ENCODE results near the gene BTN1A1.

The BTN1A1 gene

DNA sequence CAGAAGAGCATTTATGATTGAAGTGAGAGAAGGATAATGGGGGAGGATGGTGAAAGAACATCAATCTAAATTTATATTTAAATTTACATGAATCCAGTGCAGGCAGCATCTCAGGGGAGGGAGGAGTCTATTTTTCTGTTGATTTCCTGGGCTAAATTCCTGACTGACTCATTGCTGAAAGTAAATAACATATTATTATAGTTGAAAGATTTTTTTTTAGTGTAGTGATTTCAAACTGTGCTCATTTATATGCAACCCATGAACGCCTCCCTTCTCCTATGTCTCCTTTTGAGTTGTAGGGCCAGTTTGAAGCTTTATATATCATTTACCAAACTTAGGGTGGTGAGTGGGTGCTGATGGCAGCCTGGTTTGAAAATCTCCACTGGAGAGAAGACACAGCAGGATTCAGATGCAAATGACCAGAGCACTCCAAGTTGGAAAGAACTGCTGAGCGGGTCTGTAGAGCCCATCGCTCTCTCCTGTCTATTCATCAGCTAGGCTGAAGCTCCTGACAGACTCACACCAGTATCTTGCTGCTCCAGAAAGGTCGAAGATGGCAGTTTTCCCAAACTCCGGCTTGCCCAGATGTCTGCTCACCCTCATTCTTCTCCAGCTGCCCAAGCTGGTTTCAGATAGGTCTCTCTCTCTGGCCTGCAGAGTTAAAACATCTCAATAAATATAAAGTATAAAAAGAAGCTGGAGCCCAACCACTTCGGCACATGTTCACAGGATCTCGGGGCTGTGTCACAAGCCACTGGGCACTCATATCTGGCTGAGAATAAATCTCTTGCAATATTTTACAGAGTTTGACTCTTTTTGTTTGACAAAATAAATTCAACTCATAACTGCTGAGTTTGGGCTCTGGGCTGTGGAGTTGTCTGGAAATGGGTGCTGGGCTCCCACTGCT, 24.0 kb upstream of the BTN1A1 start:
- FAIRE-seq (no peak), DNase-seq (ENCODE audit: insufficient read length, low spot score) (no peak)
- no peak for TF ChIP-seq POLR2AphosphoS5 (IDR thresholded peaks at IDR 0.05; ENCODE audit: low read depth, low read length)
- no peak for TF ChIP-seq POLR2A (IDR thresholded peaks at IDR 0.05; ENCODE audit: low read depth, low read length)
- TF ChIP-seq SPI1 (IDR thresholded peaks at IDR 0.05; ENCODE audit: low read depth, low read length): no peak
- TF ChIP-seq TAF1 (IDR thresholded peaks at IDR 0.05; ENCODE audit: low read depth, low read length): no peak
- no peak for TF ChIP-seq POU2F2 (IDR thresholded peaks at IDR 0.05; ENCODE audit: low read depth, low read length)
- TF ChIP-seq PAX5 (IDR thresholded peaks at IDR 0.05; ENCODE audit: insufficient read depth, low read length, severe bottlenecking): no peak

DNA sequence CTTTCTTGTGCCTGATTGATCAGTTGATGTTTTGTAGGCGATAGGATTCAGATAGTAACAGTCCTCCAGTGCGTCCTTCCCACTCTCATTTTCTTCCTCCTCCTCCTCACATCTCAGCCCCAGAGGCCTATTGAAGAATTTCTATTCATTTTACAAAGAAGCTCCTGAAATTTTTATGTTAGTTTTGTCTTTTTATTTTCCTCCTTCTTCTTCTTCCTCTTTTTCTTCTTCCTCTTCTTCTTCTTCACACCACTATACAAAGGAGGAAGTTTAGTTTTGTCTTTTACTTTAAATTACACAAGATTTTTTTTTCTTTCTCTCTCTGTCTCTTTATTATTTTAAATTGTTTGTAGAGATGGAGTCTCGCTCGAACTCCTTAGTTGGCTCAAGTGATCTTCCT, 23.2 kb upstream of the BTN1A1 start:
- no peak for DNase-seq (ENCODE audit: insufficient read length, low spot score)
- FAIRE-seq: no peak
- TF ChIP-seq SPI1 (IDR thresholded peaks at IDR 0.05; ENCODE audit: low read depth, low read length): no peak
- no peak for TF ChIP-seq POU2F2 (IDR thresholded peaks at IDR 0.05; ENCODE audit: low read depth, low read length)
- TF ChIP-seq TAF1 (IDR thresholded peaks at IDR 0.05; ENCODE audit: low read depth, low read length): no peak
- no peak for TF ChIP-seq POLR2AphosphoS5 (IDR thresholded peaks at IDR 0.05; ENCODE audit: low read depth, low read length)
- no peak for TF ChIP-seq POLR2A (IDR thresholded peaks at IDR 0.05; ENCODE audit: low read depth, low read length)
- no peak for TF ChIP-seq PAX5 (IDR thresholded peaks at IDR 0.05; ENCODE audit: insufficient read depth, low read length, severe bottlenecking)

DNA sequence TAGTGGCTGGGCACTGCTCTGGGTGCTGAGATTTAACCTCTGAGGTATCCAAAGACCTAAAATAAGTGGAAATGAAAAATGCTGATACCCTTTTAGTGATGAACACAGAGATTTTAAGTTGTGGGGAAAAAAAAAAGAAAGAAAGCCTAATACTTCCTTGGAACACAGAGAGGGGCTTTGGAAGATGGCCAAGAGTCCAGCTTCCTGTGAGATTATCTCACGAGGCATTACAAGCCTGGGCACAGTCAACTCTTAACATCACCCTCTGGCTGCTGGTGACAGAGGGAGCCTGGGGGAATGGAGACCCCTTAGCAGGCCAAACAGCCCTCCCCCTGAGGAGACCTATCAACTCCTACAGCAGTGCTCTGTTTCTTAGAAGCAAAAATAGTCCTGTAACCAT, 22.7 kb upstream of the BTN1A1 start:
- TF ChIP-seq POLR2AphosphoS5 (IDR thresholded peaks at IDR 0.05; ENCODE audit: low read depth, low read length) (no peak), SPI1 (IDR thresholded peaks at IDR 0.05; ENCODE audit: low read depth, low read length) (no peak), TAF1 (IDR thresholded peaks at IDR 0.05; ENCODE audit: low read depth, low read length) (no peak), POLR2A (IDR thresholded peaks at IDR 0.05; ENCODE audit: low read depth, low read length) (no peak), PAX5 (IDR thresholded peaks at IDR 0.05; ENCODE audit: insufficient read depth, low read length, severe bottlenecking) (no peak), POU2F2 (IDR thresholded peaks at IDR 0.05; ENCODE audit: low read depth, low read length) (no peak)
- FAIRE-seq: no peak

DNA sequence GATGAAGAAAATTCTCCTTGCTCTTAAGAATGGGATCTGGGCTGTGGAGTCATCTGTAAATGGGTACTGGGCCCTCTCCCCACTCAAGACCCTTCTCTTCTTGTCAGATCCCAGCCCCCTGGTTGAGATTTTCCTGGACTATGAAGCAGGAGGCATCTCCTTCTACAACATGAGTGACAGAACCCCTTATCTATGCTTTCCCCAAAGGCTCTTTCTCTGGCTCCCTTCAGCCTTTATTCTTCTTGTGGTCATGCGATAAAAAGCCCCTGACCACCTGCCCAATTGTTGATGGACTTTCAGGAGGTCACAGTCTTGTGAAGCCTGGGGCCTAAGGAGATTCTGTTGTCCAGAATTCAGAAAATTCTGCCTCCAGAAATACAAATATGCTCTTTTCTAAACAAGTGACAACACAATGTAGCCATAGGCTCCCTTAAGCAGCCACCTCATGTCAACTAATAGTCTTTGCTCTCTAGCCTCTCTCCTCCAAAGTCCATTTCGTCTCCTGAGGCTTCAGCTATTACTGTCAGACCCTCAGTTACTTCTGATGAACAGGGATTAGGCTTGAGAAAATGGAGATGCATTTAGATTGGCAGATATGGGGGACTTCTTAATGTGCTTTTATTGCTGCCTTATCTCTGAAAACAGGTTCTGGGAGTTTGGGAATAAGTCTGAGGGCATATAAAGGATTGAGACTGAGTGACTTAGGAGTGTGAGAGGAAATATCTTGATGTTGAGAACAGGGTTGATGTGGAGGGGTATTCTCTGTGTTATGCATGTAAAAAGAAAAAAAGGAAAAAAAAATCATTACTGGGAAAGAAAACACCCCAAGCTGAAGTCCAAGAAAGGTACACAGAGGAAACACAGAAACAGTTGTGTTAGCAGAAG, 21.8 kb upstream of the BTN1A1 start:
- no peak for TF ChIP-seq POLR2A (IDR thresholded peaks at IDR 0.05; ENCODE audit: low read depth, low read length)

More for the DNA sequence above, 22.7 kb upstream of the BTN1A1 start:
- DNase-seq (ENCODE audit: insufficient read length, low spot score): no peak

DNA sequence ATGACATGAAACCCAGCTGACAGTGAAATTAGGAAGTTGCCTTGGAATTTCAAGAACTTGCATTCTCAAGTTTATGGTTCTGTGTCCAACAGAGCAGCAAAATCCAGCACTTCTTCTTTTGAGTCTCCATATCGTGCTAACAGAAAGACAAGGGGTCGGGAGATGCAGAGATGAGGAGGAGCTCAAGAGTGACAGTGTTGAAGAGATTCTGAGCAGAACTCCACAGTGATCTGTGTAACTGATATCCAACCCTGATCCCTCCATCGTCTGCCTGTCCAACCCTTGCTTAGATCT, 21.2 kb upstream of the BTN1A1 start:
- FAIRE-seq (no peak), DNase-seq (ENCODE audit: insufficient read length, low spot score) (no peak)
- TF ChIP-seq POLR2AphosphoS5 (IDR thresholded peaks at IDR 0.05; ENCODE audit: low read depth, low read length): no peak
- TF ChIP-seq SPI1 (IDR thresholded peaks at IDR 0.05; ENCODE audit: low read depth, low read length): peak; percentile 44; the same call in 1 of the 2 replicates

More for the DNA sequence above, 21.8 kb upstream of the BTN1A1 start:
- DNase-seq (ENCODE audit: insufficient read length, low spot score) (no peak), FAIRE-seq (no peak)

DNA sequence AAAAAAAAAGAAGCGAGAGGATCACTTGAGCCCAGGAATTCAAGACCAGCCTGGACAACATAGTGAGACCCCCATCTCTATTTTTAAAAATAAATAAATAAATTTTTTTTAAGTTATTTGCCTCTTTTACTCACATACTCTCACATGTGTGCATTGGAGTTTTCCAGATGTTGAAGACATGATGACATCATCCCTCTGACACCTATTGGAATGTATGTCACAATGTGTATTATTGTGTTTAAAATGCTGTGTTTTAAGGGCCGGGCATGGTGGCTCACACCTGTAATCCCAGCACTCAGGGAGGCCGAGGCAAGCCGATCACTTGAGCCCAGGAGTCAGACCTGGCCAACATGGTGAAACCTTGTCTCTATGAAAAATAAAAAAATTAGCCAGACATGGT, 17.8 kb upstream of the BTN1A1 start:
- FAIRE-seq (no peak), DNase-seq (ENCODE audit: insufficient read length, low spot score) (no peak)
- TF ChIP-seq SPI1 (IDR thresholded peaks at IDR 0.05; ENCODE audit: low read depth, low read length) (no peak), TAF1 (IDR thresholded peaks at IDR 0.05; ENCODE audit: low read depth, low read length) (no peak), POLR2A (IDR thresholded peaks at IDR 0.05; ENCODE audit: low read depth, low read length) (no peak), POU2F2 (IDR thresholded peaks at IDR 0.05; ENCODE audit: low read depth, low read length) (no peak), PAX5 (IDR thresholded peaks at IDR 0.05; ENCODE audit: insufficient read depth, low read length, severe bottlenecking) (no peak)

DNA sequence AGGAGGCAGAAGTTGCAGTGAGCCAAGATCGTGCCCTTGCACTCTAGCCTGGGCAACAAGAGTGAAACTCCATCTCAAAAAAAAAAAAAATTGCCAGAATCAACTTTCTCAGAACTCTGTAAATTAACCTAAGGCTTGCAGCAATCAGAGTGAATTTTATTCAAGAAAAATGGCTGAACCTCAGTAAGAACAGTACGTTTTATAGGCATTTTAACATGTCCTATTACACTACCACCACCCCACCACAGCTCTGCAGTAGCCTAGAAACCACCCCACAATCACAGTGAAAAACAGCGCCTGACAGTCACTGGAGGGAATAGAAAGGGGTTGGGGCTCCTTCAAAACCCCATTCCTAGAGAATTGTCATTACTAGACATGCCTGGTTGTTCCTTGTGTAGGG, 16.4 kb upstream of the BTN1A1 start:
- no peak for FAIRE-seq
- no peak for TF ChIP-seq SPI1 (IDR thresholded peaks at IDR 0.05; ENCODE audit: low read depth, low read length)
- no peak for TF ChIP-seq TAF1 (IDR thresholded peaks at IDR 0.05; ENCODE audit: low read depth, low read length)
- no peak for TF ChIP-seq POLR2AphosphoS5 (IDR thresholded peaks at IDR 0.05; ENCODE audit: low read depth, low read length)
- TF ChIP-seq PAX5 (IDR thresholded peaks at IDR 0.05; ENCODE audit: insufficient read depth, low read length, severe bottlenecking): no peak
- no peak for TF ChIP-seq POU2F2 (IDR thresholded peaks at IDR 0.05; ENCODE audit: low read depth, low read length)
- TF ChIP-seq POLR2A (IDR thresholded peaks at IDR 0.05; ENCODE audit: low read depth, low read length): no peak
- no peak for DNase-seq (ENCODE audit: insufficient read length, low spot score)

DNA sequence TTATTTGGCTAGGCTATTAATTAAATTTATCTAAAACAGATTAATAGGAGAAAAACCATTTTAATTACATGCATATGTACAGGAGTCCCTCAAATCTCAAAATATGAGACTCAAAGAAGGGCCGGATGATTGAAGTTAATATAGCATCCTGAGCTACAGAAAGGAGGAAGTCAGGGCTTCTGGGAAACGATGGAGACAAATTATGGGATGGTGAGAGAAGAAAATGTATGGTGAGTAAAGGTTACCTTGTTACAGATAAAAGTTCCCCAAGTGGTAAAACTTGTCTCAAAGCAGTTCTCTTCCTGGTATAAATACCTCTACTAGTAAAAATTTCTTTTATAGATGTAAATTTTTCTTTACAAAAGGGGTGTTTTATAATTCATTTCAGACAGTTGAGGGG, 15.9 kb upstream of the BTN1A1 start:
- FAIRE-seq (no peak), DNase-seq (ENCODE audit: insufficient read length, low spot score) (no peak)
- TF ChIP-seq PAX5 (IDR thresholded peaks at IDR 0.05; ENCODE audit: insufficient read depth, low read length, severe bottlenecking) (no peak), TAF1 (IDR thresholded peaks at IDR 0.05; ENCODE audit: low read depth, low read length) (no peak)

DNA sequence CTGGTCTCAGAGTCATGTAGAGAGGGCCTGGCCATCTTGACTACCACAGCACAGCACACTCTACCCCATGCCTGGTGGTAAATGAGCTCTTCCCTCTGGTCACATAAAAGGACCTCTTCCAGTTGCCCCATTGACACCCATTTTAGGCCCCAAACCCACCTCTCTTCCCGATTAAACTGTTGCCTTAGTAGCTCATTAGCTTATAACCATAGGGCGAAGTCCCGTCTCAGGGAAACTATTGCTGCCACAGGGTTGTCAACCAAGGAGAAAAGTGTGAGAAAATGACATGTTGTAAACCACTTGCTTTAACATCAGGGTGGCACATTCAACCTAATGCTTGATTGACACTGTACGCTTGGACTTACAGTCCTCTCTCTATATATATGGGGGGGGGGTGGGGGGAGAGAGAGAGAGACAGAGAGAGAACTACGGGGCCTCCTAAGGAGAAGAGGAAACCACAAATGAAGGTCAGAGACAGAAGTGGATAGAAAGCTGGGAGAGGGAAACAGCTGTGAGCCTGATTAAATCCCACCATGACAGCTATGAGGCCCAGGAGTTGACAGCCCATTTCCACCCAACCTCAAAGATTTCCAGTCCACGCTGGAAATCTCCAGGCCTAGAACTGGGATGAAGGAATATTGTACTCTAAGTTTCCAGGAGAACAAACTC, 14.9 kb upstream of the BTN1A1 start:
- FAIRE-seq (no peak), DNase-seq (ENCODE audit: insufficient read length, low spot score) (no peak)
- no peak for TF ChIP-seq SPI1 (IDR thresholded peaks at IDR 0.05; ENCODE audit: low read depth, low read length)
- TF ChIP-seq POLR2A (IDR thresholded peaks at IDR 0.05; ENCODE audit: low read depth, low read length): no peak
- no peak for TF ChIP-seq TAF1 (IDR thresholded peaks at IDR 0.05; ENCODE audit: low read depth, low read length)
- TF ChIP-seq POLR2AphosphoS5 (IDR thresholded peaks at IDR 0.05; ENCODE audit: low read depth, low read length): no peak
- no peak for TF ChIP-seq POU2F2 (IDR thresholded peaks at IDR 0.05; ENCODE audit: low read depth, low read length)
- TF ChIP-seq PAX5 (IDR thresholded peaks at IDR 0.05; ENCODE audit: insufficient read depth, low read length, severe bottlenecking): no peak
